HCT116 (cell line): ENCODE data around the gene KCNH3. TPM values are rescaled to one million over a fixed set of nuclear protein-coding genes. Genes with fewer than 3 reads are reported as not detected.

ENCODE experiments used
- ATAC-seq: fragments of 200-7000 bp; cut with Tn5 transposase; 2 replicates; pipeline ENCODE4 v1.9.1; 2020; ENCODE audit warnings: mild to moderate bottlenecking, moderate library complexity
- BruUV-seq: library from RNA; stranded (reverse); fragments of 400-500 nt; replicated peaks from 2 replicates; lab custom pipeline; 2021; lab: Mats Ljungman, UMichigan
- CTCF ChIA-PET: fragments of 300-600 bp; sonication (Branson Sonifier 250); formaldehyde crosslinking; loops from one replicate; lab custom pipeline; 2021; ENCODE audit warnings: antibody characterized with exemption; lab: Charles Lee
- POLR2A ChIA-PET: fragments of 300-600, 350-600 bp; sonication (Branson Sonifier 250); formaldehyde crosslinking; loops from one replicate; lab custom pipeline; 2021; ENCODE audit warnings: antibody characterized with exemption; lab: Charles Lee
- RAD21 ChIA-PET, 2 experiments: fragments of 300-600 bp; sonication (Branson Sonifier 250); formaldehyde crosslinking; loops; one replicate each; lab custom pipeline; 2023; ENCODE audit warnings: low total read pairs in 2 of 2; ENCODE audit not compliant: uncharacterized antibody in 2 of 2, unreplicated experiment in 2 of 2, low non-redundant PET in 1 of 2; lab: Charles Lee
- DNase-seq: peaks from one replicate; pipeline ENCODE4 v3.0.0-alpha.2; 2010; ENCODE audit warnings: low read depth, low spot score
- H2AFZ ChIP-seq: fragments of 200-600 bp; shearing (Covaris generic), sonication (generic); 2 replicates; pipeline ENCODE4 v1.6.1; 2017; ENCODE audit warnings: low read depth, mixed run types, mixed read lengths, antibody characterized with exemption, low read length; ENCODE audit not compliant: poor library complexity, severe bottlenecking
- H3K27ac ChIP-seq: 2 replicates; pipeline ENCODE4 v1.5.1; 2012; ENCODE audit warnings: low read depth, low read length
- H3K27me3 ChIP-seq: fragments of 200-600 bp; sonication (generic); 2 replicates; pipeline ENCODE4 v1.6.1; 2016; ENCODE audit warnings: mixed run types, low read length, mixed read lengths; ENCODE audit not compliant: insufficient read depth
- H3K36me3 ChIP-seq, 2 experiments: fragments of 200-500 bp in 1 of 2; fragments of 200-600 bp in 1 of 2; sonication (Bioruptor generic) in 1 of 2; sonication (generic) in 1 of 2; 2 replicates each; pipeline versions ENCODE4 v1.5.1 to v1.6.1; 2014 to 2016; ENCODE audit warnings: low read length in 2 of 2, inconsistent platforms in 1 of 2, mixed read lengths in 1 of 2, mixed run types in 1 of 2; ENCODE audit not compliant: insufficient read depth in 2 of 2, control insufficient read depth in 1 of 2
- H3K4me1 ChIP-seq, 2 experiments: fragments of 200-600 bp in 1 of 2; sonication (generic) in 1 of 2; 2 replicates each; pipeline versions ENCODE4 v1.5.1 to v1.6.1; 2012 to 2017; ENCODE audit warnings: low read length in 2 of 2, inconsistent platforms in 1 of 2, mild to moderate bottlenecking in 1 of 2, mixed read lengths in 1 of 2, mixed run types in 1 of 2, moderate library complexity in 1 of 2; ENCODE audit not compliant: insufficient read depth in 2 of 2, control insufficient read depth in 1 of 2
- H3K4me2 ChIP-seq: fragments of 200-600 bp; sonication (generic); 2 replicates; pipeline ENCODE4 v1.6.1; 2017; ENCODE audit warnings: mixed run types, low read length, mixed read lengths
- H3K4me3 ChIP-seq, 2 experiments: fragments of 200-600 bp in 1 of 2; sonication (generic) in 1 of 2; replicated peaks in 1 of 2; 2 replicates each; pipeline ENCODE4 v1.5.1; 2011 to 2016; ENCODE audit warnings: low read length in 2 of 2, control low read depth in 1 of 2, low read depth in 1 of 2, mild to moderate bottlenecking in 1 of 2, mixed read lengths in 1 of 2, mixed run types in 1 of 2
- H3K79me2 ChIP-seq: fragments of 200-600 bp; sonication (generic); 2 replicates; pipeline ENCODE4 v1.6.1; 2017; ENCODE audit warnings: mild to moderate bottlenecking, mixed run types, low read length, moderate library complexity, mixed read lengths; ENCODE audit not compliant: insufficient read depth
- H3K9ac ChIP-seq: fragments of 200-600 bp; sonication (generic); 2 replicates; pipeline ENCODE4 v1.6.1; 2016; ENCODE audit warnings: low read length, mixed read lengths
- H3K9me2 ChIP-seq: fragments of 200-600 bp; sonication (generic), shearing (Covaris generic); 2 replicates; pipeline ENCODE4 v1.6.1; 2017; ENCODE audit warnings: mixed run types, mild to moderate bottlenecking, moderate library complexity; ENCODE audit not compliant: insufficient read depth
- H3K9me3 ChIP-seq, 2 experiments: fragments of 200-500 bp in 1 of 2; fragments of 200-600 bp in 1 of 2; sonication (Bioruptor generic) in 1 of 2; sonication (generic) in 1 of 2; 2 replicates each; pipeline ENCODE4 v1.6.1; 2014 to 2017; ENCODE audit warnings: low read length in 2 of 2, mixed read lengths in 2 of 2, inconsistent platforms in 1 of 2, low read depth in 1 of 2, mild to moderate bottlenecking in 1 of 2, mixed run types in 1 of 2, moderate library complexity in 1 of 2; ENCODE audit not compliant: control insufficient read depth in 1 of 2, insufficient read depth in 1 of 2
- H4K20me1 ChIP-seq: fragments of 200-600 bp; sonication (generic), shearing (Covaris generic); 2 replicates; pipeline ENCODE4 v1.6.1; 2017; ENCODE audit warnings: mixed run types, mild to moderate bottlenecking, moderate library complexity; ENCODE audit not compliant: insufficient read depth
- CBX3 ChIP-seq: IDR thresholded peaks from 2 replicates; pipeline ENCODE4 v1.6.1; 2012; ENCODE audit warnings: low read depth
- CEBPB ChIP-seq: IDR thresholded peaks from 2 replicates; pipeline ENCODE4 v1.6.1; 2012; ENCODE audit warnings: low read depth
- EGR1 ChIP-seq: IDR thresholded peaks from 2 replicates; pipeline ENCODE4 v1.6.1; 2012; ENCODE audit warnings: low read depth
- ELF1 ChIP-seq: IDR thresholded peaks from 2 replicates; pipeline ENCODE4 v1.6.1; 2012; ENCODE audit warnings: low read depth, borderline replicate concordance
- EZH2phosphoT487 ChIP-seq: fragments of 200-600 bp; IDR thresholded peaks from 2 replicates; pipeline ENCODE4 v1.6.1; 2018; ENCODE audit warnings: antibody characterized with exemption, borderline replicate concordance
- FOSL1 ChIP-seq: IDR thresholded peaks from 2 replicates; pipeline ENCODE4 v1.6.1; 2012; ENCODE audit warnings: low read depth
- JUND ChIP-seq: IDR thresholded peaks from 2 replicates; pipeline ENCODE4 v1.6.1; 2012
- POLR2A ChIP-seq: IDR thresholded peaks from 2 replicates; pipeline ENCODE4 v1.7.0; 2011; ENCODE audit warnings: borderline replicate concordance; ENCODE audit not compliant: insufficient read depth, insufficient read length; ENCODE audit errors: extremely low read depth
- RAD21 ChIP-seq: IDR thresholded peaks from 2 replicates; pipeline ENCODE4 v1.6.1; 2012; ENCODE audit warnings: low read depth, mild to moderate bottlenecking
- SP1 ChIP-seq: IDR thresholded peaks from 2 replicates; pipeline ENCODE4 v1.6.1; 2012; ENCODE audit warnings: low read depth
- YY1 ChIP-seq: IDR thresholded peaks from 2 replicates; pipeline ENCODE4 v1.6.1; 2011; ENCODE audit warnings: low read length, low read depth, moderate library complexity, mild to moderate bottlenecking; ENCODE audit not compliant: insufficient replicate concordance; ENCODE audit errors: extremely low read depth
- ZNF274 ChIP-seq: fragments of 200-500 bp; sonication (Bioruptor generic); IDR thresholded peaks from 2 replicates; pipeline ENCODE4 v1.6.1; 2014; ENCODE audit warnings: mild to moderate bottlenecking, low read depth, low read length, inconsistent platforms
- intact Hi-C: fragments of 100-400 bp; cut with micrococcal nuclease; formaldehyde crosslinking; loops from 2 replicates; pipeline ENCODE4 v1.10.0; 2022
- total RNA-seq: library from RNA; stranded (reverse); gene quantifications from one replicate; pipeline ENCODE4 v1.2.1, GENCODE V29; 2021; ENCODE audit not compliant: unreplicated experiment
- TF ChIP-seq, protein P1 (sequence below): IDR thresholded peaks from 2 replicates; pipeline ENCODE4 v1.6.1; 2011; ENCODE audit warnings: mild to moderate bottlenecking, low read length, moderate library complexity; ENCODE audit not compliant: insufficient replicate concordance; ENCODE audit errors: extremely low read depth

The KCNH3 gene
- total RNA-seq, 1 experiment from 2014 or later = 35.3 TPM

DNA sequence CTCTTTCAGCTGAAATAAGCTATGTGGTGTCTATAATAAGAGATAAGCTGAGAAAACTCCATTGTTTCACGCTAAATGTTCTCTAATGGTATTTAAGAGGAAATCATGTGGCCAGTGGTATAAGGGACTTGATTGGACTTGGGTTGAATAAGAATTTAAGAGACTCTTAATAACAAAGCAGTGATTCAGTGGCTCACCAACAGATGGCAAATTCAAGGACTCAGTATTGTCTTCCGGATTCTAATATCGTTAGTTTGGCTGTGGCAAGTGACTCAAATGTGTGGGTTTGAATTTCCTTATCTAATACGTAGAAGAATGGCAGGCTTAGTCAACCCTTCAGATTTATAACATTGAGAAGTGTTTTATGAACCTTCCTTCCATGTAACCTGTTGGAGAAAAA lies 49.1 kb upstream of the KCNH3 start:
- Histone ChIP-seq H3K36me3 (peaks cover under 1 to 2% of the 10 kb centered on the region in 2 experiments; a peak in 3 of 4 replicates), H3K9me2 (no peaks in the 10 kb centered on the region), H3K4me3 (0 out of 4 replicates have a peak overlapping the region, but pooled peaks of 1 of the 2 experiments have one; percentile 1), H3K27ac (peak overlapping the region; percentile 87), H4K20me1 (no peaks in the 10 kb centered on the region), H3K27me3 (no peaks in the 10 kb centered on the region), H3K9ac (peak overlapping the region; percentile 51), H3K4me1 (peaks cover 64 to 67% of the 10 kb centered on the region in 2 experiments), H3K4me2 (peak overlapping the region; percentile 73), H2AFZ (no peak overlapping the region), H3K79me2 (peaks cover 6% of the 10 kb centered on the region), H3K9me3 (no peaks in the 10 kb centered on the region)
- RAD21 ChIA-PET = no interaction called here
- CTCF ChIA-PET = no interaction called here
- POLR2A ChIA-PET = interaction anchor here (2.5 kb wide), 1 partner anchor 14 kb away, joined by 17 read pairs; no protein-coding TSS in a partner anchor
- intact Hi-C loops = no loop called here
- TF ChIP-seq ELF1 = peak; percentile 46; the same call in 1 of the 2 replicates
- peak; percentile 52; the same call in 1 of the 2 replicates for TF ChIP-seq SP1
- no peak for TF ChIP-seq ZNF274
- TF ChIP-seq YY1 = no peak
- TF ChIP-seq RAD21 = peak; percentile 28; the same call in 1 of the 2 replicates
- peak; percentile 59 for TF ChIP-seq FOSL1
- peak; percentile 50; the same call in 1 of the 2 replicates for TF ChIP-seq JUND
- TF ChIP-seq EZH2phosphoT487 = no peak
- TF ChIP-seq POLR2A = no peak
- TF ChIP-seq CBX3 = peak; percentile 17; the same call in 1 of the 2 replicates
- peak; percentile 48 for ATAC-seq
- BruUV-seq = no TSS peak
- DNase-seq = peak; percentile 70

DNA sequence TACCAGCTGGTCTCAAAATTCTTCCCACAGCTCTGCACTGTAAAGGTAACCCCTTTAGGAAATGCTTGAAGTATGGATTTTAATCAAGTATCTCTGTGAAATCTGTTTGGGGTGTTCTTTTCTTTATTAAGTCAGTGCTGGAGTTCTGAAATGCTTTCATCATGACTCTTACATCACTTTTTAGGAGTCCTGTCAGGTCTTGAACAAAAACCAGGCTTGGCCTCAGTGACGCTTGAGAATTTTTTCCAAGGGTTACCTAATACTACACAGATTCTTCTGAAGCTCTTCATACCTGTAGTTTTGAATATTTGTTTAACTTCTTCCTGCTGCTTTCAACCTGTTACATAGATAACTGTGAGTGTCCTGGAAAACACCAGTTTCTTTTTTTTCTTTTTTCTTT lies 47.0 kb upstream of the KCNH3 start:
- Histone ChIP-seq H3K9me3 (no peaks in the 10 kb centered on the region), H3K79me2 (peaks cover 6% of the 10 kb centered on the region), H3K36me3 (peaks cover 7 to 14% of the 10 kb centered on the region in 2 experiments; a peak in 3 of 4 replicates), H3K4me2 (peak overlapping the region; percentile 73), H2AFZ (no peak overlapping the region), H3K9ac (peak overlapping the region; percentile 51), H4K20me1 (no peaks in the 10 kb centered on the region), H3K4me1 (peaks cover 55 to 60% of the 10 kb centered on the region in 2 experiments)
- intact Hi-C loops = no loop called here
- no peak for DNase-seq
- CTCF ChIA-PET = interaction anchor here (0.6 to 1.5 kb wide), 4 partner anchors 12 to 594 kb away, joined by 3 to 6 read pairs (median 4); no protein-coding TSS in a partner anchor
- no TSS peak for BruUV-seq
- ATAC-seq = no peak
- TF ChIP-seq EGR1 (no peak), CBX3 (no peak), ELF1 (no peak), CEBPB (no peak)
- TF ChIP-seq, protein P1, sequence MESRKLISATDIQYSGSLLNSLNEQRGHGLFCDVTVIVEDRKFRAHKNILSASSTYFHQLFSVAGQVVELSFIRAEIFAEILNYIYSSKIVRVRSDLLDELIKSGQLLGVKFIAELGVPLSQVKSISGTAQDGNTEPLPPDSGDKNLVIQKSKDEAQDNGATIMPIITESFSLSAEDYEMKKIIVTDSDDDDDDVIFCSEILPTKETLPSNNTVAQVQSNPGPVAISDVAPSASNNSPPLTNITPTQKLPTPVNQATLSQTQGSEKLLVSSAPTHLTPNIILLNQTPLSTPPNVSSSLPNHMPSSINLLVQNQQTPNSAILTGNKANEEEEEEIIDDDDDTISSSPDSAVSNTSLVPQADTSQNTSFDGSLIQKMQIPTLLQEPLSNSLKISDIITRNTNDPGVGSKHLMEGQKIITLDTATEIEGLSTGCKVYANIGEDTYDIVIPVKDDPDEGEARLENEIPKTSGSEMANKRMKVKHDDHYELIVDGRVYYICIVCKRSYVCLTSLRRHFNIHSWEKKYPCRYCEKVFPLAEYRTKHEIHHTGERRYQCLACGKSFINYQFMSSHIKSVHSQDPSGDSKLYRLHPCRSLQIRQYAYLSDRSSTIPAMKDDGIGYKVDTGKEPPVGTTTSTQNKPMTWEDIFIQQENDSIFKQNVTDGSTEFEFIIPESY = no peak
- TF ChIP-seq, all 23 proteins: peak for 0
- no peaks in the 10 kb centered on the region for H3K9me2 ChIP-seq
- H3K27ac ChIP-seq = peak overlapping the region; percentile 87
- peak overlapping the region in 1 of 2 experiments; percentile 39; a peak in 1 of 4 replicates for H3K4me3 ChIP-seq
- RAD21 ChIA-PET = interaction anchor here in 1 of 2 experiments (0.8 to 1.4 kb wide), 2 partner anchors 22 to 48 kb away, joined by 3 read pairs; no protein-coding TSS in a partner anchor
- no peaks in the 10 kb centered on the region for H3K27me3 ChIP-seq
- POLR2A ChIA-PET = interaction anchor here (1.0 to 2.5 kb wide), 6 partner anchors 8 to 125 kb away, joined by 3 to 17 read pairs (median 7); partner anchors contain the start of gene SPATS2
